ENCODE results near the gene ADSL. TPM values are rescaled to one million over a fixed set of nuclear protein-coding genes. Genes with fewer than 3 reads are reported as not detected.

ADSL gene
- polyA plus RNA-seq, 1 of the 3 experiments (the other 2 are of a cell fraction): 79.7 TPM

- 90% methylated on average over 5 of the region's 7 CpGs for WGBS (ENCODE audit: low lambda C conversion rate)
- no peaks in the 10 kb centered on the region for H3K79me2 ChIP-seq (ENCODE audit: insufficient read depth)
- no peaks in the 10 kb centered on the region for H3K27me3 ChIP-seq (ENCODE audit: insufficient read depth)
- peaks cover 0 to 25% of the 10 kb centered on the region in 2 experiments for H3K36me3 ChIP-seq (replicated peaks in 1 of 2; ENCODE audit: control insufficient read depth in 1 of 2, insufficient read depth in 2 of 2, low read length in 1 of 2)
- H3K4me3 ChIP-seq (ENCODE audit: low read depth in 2 of 2, low read length in 1 of 2): no peak overlapping the region
- TF ChIP-seq EP300 (IDR thresholded peaks at IDR 0.05; ENCODE audit: borderline replicate concordance in 1 of 2, low read depth in 1 of 2, low read length in 1 of 2) (no peak), ELF1 (IDR thresholded peaks at IDR 0.05) (no peak), YY1 (IDR thresholded peaks at IDR 0.05; ENCODE audit: low read depth) (no peak), CTCF (IDR thresholded peaks at IDR 0.05) (no peak)
- H3K9me2 ChIP-seq: no peaks in the 10 kb centered on the region
- no peak overlapping the region for H3K27ac ChIP-seq (ENCODE audit: low read depth in 2 of 2, low read length in 1 of 2)
- H3F3A ChIP-seq (replicated peaks; ENCODE audit: insufficient read depth): no peaks in the 10 kb centered on the region
- H3K9me3 ChIP-seq: no peaks in the 10 kb centered on the region
- POLR2A ChIA-PET: no interaction called here
- H3K4me1 ChIP-seq (ENCODE audit: control insufficient read depth in 1 of 2, insufficient read depth in 2 of 2, low read depth in 1 of 2, low read length in 1 of 2): peaks cover 0 to 18% of the 10 kb centered on the region in 2 experiments; a peak in 1 of 4 replicates
- no peak overlapping the region for H2AFZ ChIP-seq (ENCODE audit: low read depth)
- no peak for DNase-seq
- no peak overlapping the region for H3K4me2 ChIP-seq
- no peaks in the 10 kb centered on the region for H4K20me1 ChIP-seq (ENCODE audit: insufficient read depth)
- no peak overlapping the region for H3K9ac ChIP-seq
- CTCF ChIA-PET: no interaction called here
These were observed 65.2 kb downstream of the ADSL start for GRCh38 chr22:40411506-40411861.

- H3K27ac ChIP-seq (ENCODE audit: low read depth in 2 of 2, low read length in 1 of 2): no peak overlapping the region
- H3K79me2 ChIP-seq (ENCODE audit: insufficient read depth): no peaks in the 10 kb centered on the region
- no peaks in the 10 kb centered on the region for H3F3A ChIP-seq (replicated peaks; ENCODE audit: insufficient read depth)
- peaks cover 0 to 18% of the 10 kb centered on the region in 2 experiments; a peak in 1 of 4 replicates for H3K4me1 ChIP-seq (ENCODE audit: control insufficient read depth in 1 of 2, insufficient read depth in 2 of 2, low read depth in 1 of 2, low read length in 1 of 2)
- no peaks in the 10 kb centered on the region for H3K9me3 ChIP-seq
- H3K36me3 ChIP-seq (replicated peaks in 1 of 2; ENCODE audit: control insufficient read depth in 1 of 2, insufficient read depth in 2 of 2, low read length in 1 of 2): peaks cover 0 to 28% of the 10 kb centered on the region in 2 experiments
- no peak overlapping the region for H2AFZ ChIP-seq (ENCODE audit: low read depth)
- H4K20me1 ChIP-seq (ENCODE audit: insufficient read depth): no peaks in the 10 kb centered on the region
- 100% methylated on average over 2 of the region's 2 CpGs for WGBS (ENCODE audit: low lambda C conversion rate)
- H3K4me2 ChIP-seq: no peak overlapping the region
- H3K9ac ChIP-seq: no peak overlapping the region
- ChIA-PET CTCF (no interaction called here), POLR2A (interaction anchor here (0.7 kb wide), 1 partner anchor 15 kb away, joined by 3 read pairs; no protein-coding TSS in a partner anchor)
- H3K27me3 ChIP-seq (ENCODE audit: insufficient read depth): no peaks in the 10 kb centered on the region
- DNase-seq: no peak
- no peaks in the 10 kb centered on the region for H3K9me2 ChIP-seq
- H3K4me3 ChIP-seq (ENCODE audit: low read depth in 2 of 2, low read length in 1 of 2): no peak overlapping the region
- TF ChIP-seq RXRA (IDR thresholded peaks at IDR 0.05; ENCODE audit: borderline replicate concordance, low read depth) (no peak), MXI1 (IDR thresholded peaks at IDR 0.05; ENCODE audit: low read depth, low read length) (no peak), FOSL2 (IDR thresholded peaks at IDR 0.05; ENCODE audit: borderline replicate concordance, low read depth) (no peak), EP300 (IDR thresholded peaks at IDR 0.05; ENCODE audit: borderline replicate concordance in 1 of 2, low read depth in 1 of 2, low read length in 1 of 2) (no peak), ZBTB33 (IDR thresholded peaks at IDR 0.05; ENCODE audit: borderline replicate concordance, low read depth) (no peak), SIN3A (IDR thresholded peaks at IDR 0.05; ENCODE audit: borderline replicate concordance, low read depth, low read length) (no peak), RCOR1 (IDR thresholded peaks at IDR 0.05; ENCODE audit: low read length) (no peak), REST (IDR thresholded peaks at IDR 0.05; ENCODE audit: low read depth, low read length) (no peak), RFX5 (IDR thresholded peaks at IDR 0.05; ENCODE audit: low read length) (no peak), PBX3 (IDR thresholded peaks at IDR 0.05) (no peak), IRF3 (IDR thresholded peaks at IDR 0.05; ENCODE audit: low read depth, low read length) (no peak), POLR2AphosphoS5 (IDR thresholded peaks at IDR 0.05; ENCODE audit: low read depth, low read length) (no peak), RAD21 (IDR thresholded peaks at IDR 0.05; ENCODE audit: low read length) (no peak), GABPA (IDR thresholded peaks at IDR 0.05; ENCODE audit: low read depth) (no peak), FOXJ3 (CRISPR knock-in tag; IDR thresholded peaks at IDR 0.05) (no peak), YY1 (IDR thresholded peaks at IDR 0.05; ENCODE audit: low read depth) (no peak)
These were observed 66.1 kb downstream of the ADSL start for GRCh38 chr22:40412441-40412840.

Measured in SK-N-SH (cell line).